ENCODE results near the gene SEC23B.

DNA sequence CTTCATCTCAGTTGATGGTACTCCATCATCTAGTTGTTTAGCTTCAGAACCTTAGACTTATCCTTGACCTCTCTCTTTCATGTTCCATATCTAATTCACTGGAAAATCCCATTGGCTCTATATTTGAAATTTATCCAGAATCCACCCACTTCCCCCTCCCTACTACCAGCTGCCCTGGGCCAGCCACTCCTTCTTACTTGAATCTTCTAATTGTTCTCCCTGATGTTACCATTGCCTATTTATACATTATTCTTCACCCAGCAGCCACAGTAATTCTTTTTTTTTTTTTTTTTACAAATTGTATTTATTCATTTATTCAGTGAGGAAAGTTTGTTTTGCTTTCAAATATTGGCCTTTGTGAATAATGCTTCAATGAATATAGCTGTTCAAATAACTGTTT, 8.2 kb downstream of the SEC23B start:
- TF ChIP-seq, protein P1, sequence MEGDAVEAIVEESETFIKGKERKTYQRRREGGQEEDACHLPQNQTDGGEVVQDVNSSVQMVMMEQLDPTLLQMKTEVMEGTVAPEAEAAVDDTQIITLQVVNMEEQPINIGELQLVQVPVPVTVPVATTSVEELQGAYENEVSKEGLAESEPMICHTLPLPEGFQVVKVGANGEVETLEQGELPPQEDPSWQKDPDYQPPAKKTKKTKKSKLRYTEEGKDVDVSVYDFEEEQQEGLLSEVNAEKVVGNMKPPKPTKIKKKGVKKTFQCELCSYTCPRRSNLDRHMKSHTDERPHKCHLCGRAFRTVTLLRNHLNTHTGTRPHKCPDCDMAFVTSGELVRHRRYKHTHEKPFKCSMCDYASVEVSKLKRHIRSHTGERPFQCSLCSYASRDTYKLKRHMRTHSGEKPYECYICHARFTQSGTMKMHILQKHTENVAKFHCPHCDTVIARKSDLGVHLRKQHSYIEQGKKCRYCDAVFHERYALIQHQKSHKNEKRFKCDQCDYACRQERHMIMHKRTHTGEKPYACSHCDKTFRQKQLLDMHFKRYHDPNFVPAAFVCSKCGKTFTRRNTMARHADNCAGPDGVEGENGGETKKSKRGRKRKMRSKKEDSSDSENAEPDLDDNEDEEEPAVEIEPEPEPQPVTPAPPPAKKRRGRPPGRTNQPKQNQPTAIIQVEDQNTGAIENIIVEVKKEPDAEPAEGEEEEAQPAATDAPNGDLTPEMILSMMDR (conservative IDR thresholded peaks at IDR 0.05; ENCODE audit: low read length): no peak
- TF ChIP-seq EZH2phosphoT487 (IDR thresholded peaks at IDR 0.05; ENCODE audit: borderline replicate concordance, low read depth, low read length): no peak
